MCF 10A (cell line): Measurements from ENCODE around the gene LRRC36. TPM values are rescaled to one million over a fixed set of nuclear protein-coding genes. Genes with fewer than 3 reads are reported as not detected.

Source experiments
- BruUV-seq: library from RNA; stranded (reverse); fragments of 400-500 nt; replicated peaks from 2 replicates; lab custom pipeline; 2021; lab: Mats Ljungman, UMichigan
- CTCF ChIA-PET: fragments of 300-600 bp; sonication (Branson Sonifier 250); formaldehyde crosslinking; extraction: SDS; loops from one replicate; lab custom pipeline; 2021; ENCODE audit warnings: antibody characterized with exemption, inconsistent platforms; lab: Yijun Ruan, JAX
- POLR2A ChIA-PET: fragments of 300-600, 350-650 bp; sonication (Branson Sonifier 250); formaldehyde crosslinking; extraction: SDS; loops from one replicate; lab custom pipeline; 2020; ENCODE audit warnings: antibody characterized with exemption, inconsistent platforms; lab: Yijun Ruan, JAX
- DNase-seq: peaks from one replicate; pipeline ENCODE4 v3.0.0-alpha.2; 2018; ENCODE audit not compliant: unreplicated experiment
- H3K27ac Mint-ChIP-seq: one replicate; pipeline ENCODE4 v1.8.0; 2022; ENCODE audit warnings: mild to moderate bottlenecking, low read depth, mixed read lengths; ENCODE audit not compliant: unreplicated experiment
- H3K27me3 Mint-ChIP-seq: one replicate; pipeline ENCODE4 v1.8.0; 2022; ENCODE audit warnings: mixed read lengths; ENCODE audit not compliant: insufficient read depth, unreplicated experiment
- H3K36me3 Mint-ChIP-seq: one replicate; pipeline ENCODE4 v1.8.0; 2022; ENCODE audit warnings: mild to moderate bottlenecking, moderate library complexity, mixed read lengths; ENCODE audit not compliant: insufficient read depth, unreplicated experiment
- H3K4me1 Mint-ChIP-seq: one replicate; pipeline ENCODE4 v1.8.0; 2022; ENCODE audit warnings: mixed read lengths; ENCODE audit not compliant: insufficient read depth, unreplicated experiment
- H3K4me3 Mint-ChIP-seq: one replicate; pipeline ENCODE4 v1.8.0; 2022; ENCODE audit warnings: mild to moderate bottlenecking, moderate library complexity, mixed read lengths; ENCODE audit not compliant: unreplicated experiment
- H3K9me3 Mint-ChIP-seq: one replicate; pipeline ENCODE4 v1.8.0; 2022; ENCODE audit warnings: mixed read lengths; ENCODE audit not compliant: unreplicated experiment
- CTCF ChIP-seq: fragments of 200-600 bp; IDR thresholded peaks from one replicate; pipeline ENCODE4 v1.8.0; 2022; ENCODE audit warnings: antibody characterized with exemption, mild to moderate bottlenecking; ENCODE audit not compliant: unreplicated experiment
- intact Hi-C: fragments of 100-400 bp; cut with micrococcal nuclease; formaldehyde crosslinking; loops from 2 replicates; pipeline ENCODE4 v1.14.1; 2022
- total RNA-seq: library from RNA; stranded (reverse); gene quantifications from 2 replicates; pipeline ENCODE4 v1.2.3, GENCODE V29; 2022

Gene LRRC36
- total RNA-seq, 1 experiment from 2014 or later = not detected

- Mint-ChIP-seq H3K27me3 (no peaks in the 10 kb centered on the region), H3K4me3 (no peak overlapping the region), H3K9me3 (no peaks in the 10 kb centered on the region), H3K27ac (no peak overlapping the region), H3K4me1 (peaks cover 15% of the 10 kb centered on the region), H3K36me3 (peaks cover 14% of the 10 kb centered on the region)
- TF ChIP-seq CTCF = no peak
- no TSS peak for BruUV-seq
- DNase-seq = no peak
- ChIA-PET CTCF (interaction anchor here (0.5 to 3.0 kb wide), 24 partner anchors 9 to 1539 kb away, joined by 3 to 37 read pairs (median 4); partner anchors contain the start of genes ATP6V0D1, FHOD1 and NRN1L), POLR2A (interaction anchor here (0.9 to 2.2 kb wide), 3 partner anchors 23 to 77 kb away, joined by 3 to 7 read pairs (median 4); no protein-coding TSS in a partner anchor)
- intact Hi-C loops = no loop called here
Measured at GRCh38 chr16:67283826-67284555, 42.6 kb upstream of the LRRC36 start.

GRCh38 chr16:67284699-67285646 is 41.6 kb upstream of the LRRC36 start:
- no peak overlapping the region for H3K27ac Mint-ChIP-seq
- intact Hi-C loops = loop anchor here (1.0 kb wide), 1 partner anchor 25 kb away; no protein-coding TSS in a partner anchor
- peak; percentile 63 for DNase-seq
- ChIA-PET POLR2A (interaction anchor here (0.9 to 2.2 kb wide), 3 partner anchors 24 to 78 kb away, joined by 3 to 7 read pairs (median 4); no protein-coding TSS in a partner anchor), CTCF (interaction anchor here (0.5 to 3.0 kb wide), 27 partner anchors 8 to 1538 kb away, joined by 3 to 37 read pairs (median 4); partner anchors contain the start of genes ATP6V0D1, FHOD1 and NRN1L)
- H3K9me3 Mint-ChIP-seq = no peaks in the 10 kb centered on the region
- H3K4me1 Mint-ChIP-seq = peaks cover 15% of the 10 kb centered on the region
- H3K36me3 Mint-ChIP-seq = peaks cover 14% of the 10 kb centered on the region
- peak; percentile 49 for TF ChIP-seq CTCF
- BruUV-seq = no TSS peak
- no peaks in the 10 kb centered on the region for H3K27me3 Mint-ChIP-seq
- H3K4me3 Mint-ChIP-seq = no peak overlapping the region

GRCh38 chr16:67286441-67287235 is 40.0 kb upstream of the LRRC36 start:
- H3K27me3 Mint-ChIP-seq = no peaks in the 10 kb centered on the region
- TF ChIP-seq CTCF = no peak
- peaks cover 7% of the 10 kb centered on the region for H3K36me3 Mint-ChIP-seq
- ChIA-PET CTCF (interaction anchor here (0.6 to 3.0 kb wide), 9 partner anchors 9 to 142 kb away, joined by 3 to 37 read pairs (median 9); partner anchors contain the start of gene FHOD1), POLR2A (interaction anchor here (2.2 kb wide), 1 partner anchor 26 kb away, joined by 7 read pairs; no protein-coding TSS in a partner anchor)
- no TSS peak for BruUV-seq
- H3K9me3 Mint-ChIP-seq = no peaks in the 10 kb centered on the region
- DNase-seq = no peak
- H3K27ac Mint-ChIP-seq = no peak overlapping the region
- peaks cover 15% of the 10 kb centered on the region for H3K4me1 Mint-ChIP-seq
- intact Hi-C loops = no loop called here
- H3K4me3 Mint-ChIP-seq = no peak overlapping the region
